A549 (cell line): Measurements from ENCODE around the gene MAPT.

ENCODE experiments used
- CBX2 ChIP-seq: fragments of 200-600 bp; sonication (generic); IDR thresholded peaks from 2 replicates; pipeline ENCODE4 v1.6.1; 2016; ENCODE audit warnings: low read depth, mild to moderate bottlenecking, borderline replicate concordance
- CHD4 ChIP-seq: fragments of 200-600 bp; sonication (generic); IDR thresholded peaks from 2 replicates; pipeline ENCODE4 v1.6.1; 2016; ENCODE audit warnings: antibody characterized with exemption, mild to moderate bottlenecking, borderline replicate concordance
- EP300 ChIP-seq, 2 experiments: fragments of >200 bp; sonication (Bioruptor Twin); formaldehyde crosslinking; IDR thresholded peaks; 2 replicates in 1 of 2; 3 replicates in 1 of 2; pipeline ENCODE4 v1.6.1; 2016 to 2017
- FOSB ChIP-seq: fragments of 250-450 bp; sonication (Bioruptor Pico); IDR thresholded peaks from 2 replicates; pipeline ENCODE4 v1.5.0; 2020; ENCODE audit warnings: mild to moderate bottlenecking, moderate library complexity
- MAFK ChIP-seq: fragments of 450-650 bp; IDR thresholded peaks from 2 replicates; pipeline ENCODE4 v1.6.1; 2014; ENCODE audit not compliant: partially characterized antibody
- POLR2A ChIP-seq: IDR thresholded peaks from 2 replicates; pipeline ENCODE4 v1.6.1; 2012; ENCODE audit warnings: mild to moderate bottlenecking, low read length
- POLR2AphosphoS2 ChIP-seq: conservative IDR thresholded peaks from 2 replicates; pipeline ENCODE4 v1.6.1; 2012; ENCODE audit warnings: low read length, improper control_type of control experiment, inconsistent platforms
- RAD21 ChIP-seq, 2 experiments: fragments of >200 bp in 1 of 2; sonication (Bioruptor Twin) in 1 of 2; formaldehyde crosslinking in 1 of 2; IDR thresholded peaks in 1 of 2; conservative IDR thresholded peaks in 1 of 2; 2 replicates in 1 of 2; 3 replicates in 1 of 2; pipeline ENCODE4 v1.6.1; 2012 to 2018; ENCODE audit warnings: inconsistent platforms in 1 of 2
- RCOR1 ChIP-seq: fragments of 150-350 bp; IDR thresholded peaks from 2 replicates; pipeline ENCODE4 v1.6.1; 2014; ENCODE audit warnings: antibody characterized with exemption, low read length, low read depth
- RFX5 ChIP-seq: fragments of 450-650 bp; IDR thresholded peaks from 2 replicates; pipeline ENCODE4 v1.7.1; 2014; ENCODE audit warnings: antibody characterized with exemption, mild to moderate bottlenecking, moderate library complexity
- SMC3 ChIP-seq: fragments of >200 bp; sonication (Bioruptor Twin); formaldehyde crosslinking; IDR thresholded peaks from 3 replicates; pipeline ENCODE4 v1.6.1; 2018; ENCODE audit warnings: inconsistent platforms
- TP53 ChIP-seq: fragments of 250-450 bp; sonication (Bioruptor Pico); IDR thresholded peaks from 2 replicates; pipeline ENCODE4 v1.5.0; 2021; ENCODE audit warnings: mild to moderate bottlenecking, moderate library complexity
- TF ChIP-seq, protein P1 (sequence below): fragments of >200 bp; sonication (Bioruptor Twin); formaldehyde crosslinking; IDR thresholded peaks from 3 replicates; pipeline ENCODE4 v1.5.1; 2016
- TF ChIP-seq, protein P2 (sequence below): IDR thresholded peaks from 2 replicates; pipeline ENCODE4 v1.6.1; 2012

DNA sequence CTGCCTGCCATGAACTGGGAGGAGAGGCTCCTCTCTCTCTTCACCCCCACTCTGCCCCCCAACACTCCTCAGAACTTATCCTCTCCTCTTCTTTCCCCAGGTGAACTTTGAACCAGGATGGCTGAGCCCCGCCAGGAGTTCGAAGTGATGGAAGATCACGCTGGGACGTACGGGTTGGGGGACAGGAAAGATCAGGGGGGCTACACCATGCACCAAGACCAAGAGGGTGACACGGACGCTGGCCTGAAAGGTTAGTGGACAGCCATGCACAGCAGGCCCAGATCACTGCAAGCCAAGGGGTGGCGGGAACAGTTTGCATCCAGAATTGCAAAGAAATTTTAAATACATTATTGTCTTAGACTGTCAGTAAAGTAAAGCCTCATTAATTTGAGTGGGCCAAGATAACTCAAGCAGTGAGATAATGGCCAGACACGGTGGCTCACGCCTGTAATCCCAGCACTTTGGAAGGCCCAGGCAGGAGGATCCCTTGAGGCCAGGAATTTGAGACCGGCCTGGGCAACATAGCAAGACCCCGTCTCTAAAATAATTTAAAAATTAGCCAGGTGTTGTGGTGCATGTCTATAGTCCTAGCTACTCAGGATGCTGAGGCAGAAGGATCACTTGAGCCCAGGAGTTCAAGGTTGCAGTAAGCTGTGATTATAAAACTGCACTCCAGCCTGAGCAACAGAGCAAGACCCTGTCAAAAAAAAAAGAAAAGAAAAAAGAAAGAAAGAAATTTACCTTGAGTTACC, 68.0 kb downstream of the MAPT start:
- TF ChIP-seq, protein P1, sequence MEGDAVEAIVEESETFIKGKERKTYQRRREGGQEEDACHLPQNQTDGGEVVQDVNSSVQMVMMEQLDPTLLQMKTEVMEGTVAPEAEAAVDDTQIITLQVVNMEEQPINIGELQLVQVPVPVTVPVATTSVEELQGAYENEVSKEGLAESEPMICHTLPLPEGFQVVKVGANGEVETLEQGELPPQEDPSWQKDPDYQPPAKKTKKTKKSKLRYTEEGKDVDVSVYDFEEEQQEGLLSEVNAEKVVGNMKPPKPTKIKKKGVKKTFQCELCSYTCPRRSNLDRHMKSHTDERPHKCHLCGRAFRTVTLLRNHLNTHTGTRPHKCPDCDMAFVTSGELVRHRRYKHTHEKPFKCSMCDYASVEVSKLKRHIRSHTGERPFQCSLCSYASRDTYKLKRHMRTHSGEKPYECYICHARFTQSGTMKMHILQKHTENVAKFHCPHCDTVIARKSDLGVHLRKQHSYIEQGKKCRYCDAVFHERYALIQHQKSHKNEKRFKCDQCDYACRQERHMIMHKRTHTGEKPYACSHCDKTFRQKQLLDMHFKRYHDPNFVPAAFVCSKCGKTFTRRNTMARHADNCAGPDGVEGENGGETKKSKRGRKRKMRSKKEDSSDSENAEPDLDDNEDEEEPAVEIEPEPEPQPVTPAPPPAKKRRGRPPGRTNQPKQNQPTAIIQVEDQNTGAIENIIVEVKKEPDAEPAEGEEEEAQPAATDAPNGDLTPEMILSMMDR: no peak
- no peak for TF ChIP-seq TP53
- no peak for TF ChIP-seq POLR2AphosphoS2
- no peak for TF ChIP-seq CHD4
- TF ChIP-seq MAFK: no peak
- no peak for TF ChIP-seq FOSB (CRISPR knock-in tag)
- no peak for TF ChIP-seq CBX2
- no peak for TF ChIP-seq RCOR1
- TF ChIP-seq POLR2A: no peak
- no peak for TF ChIP-seq RAD21 (conservative IDR thresholded peaks at IDR 0.05 in 1 of 2, IDR thresholded peaks at IDR 0.05 in 1 of 2)
- no peak for TF ChIP-seq SMC3
- TF ChIP-seq, protein P2, sequence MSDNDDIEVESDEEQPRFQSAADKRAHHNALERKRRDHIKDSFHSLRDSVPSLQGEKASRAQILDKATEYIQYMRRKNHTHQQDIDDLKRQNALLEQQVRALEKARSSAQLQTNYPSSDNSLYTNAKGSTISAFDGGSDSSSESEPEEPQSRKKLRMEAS: no peak
- no peak for TF ChIP-seq RFX5
- no peak for TF ChIP-seq EP300 (IDR thresholded peaks at IDR 0.05)
